ENCODE data around the gene INSR. TPM values are rescaled to one million over a fixed set of nuclear protein-coding genes. Genes with fewer than 3 reads are reported as not detected.

INSR gene
- polyA plus RNA-seq, 4 donors: 23.1 to 28.1 (median 26.4) TPM

DNA sequence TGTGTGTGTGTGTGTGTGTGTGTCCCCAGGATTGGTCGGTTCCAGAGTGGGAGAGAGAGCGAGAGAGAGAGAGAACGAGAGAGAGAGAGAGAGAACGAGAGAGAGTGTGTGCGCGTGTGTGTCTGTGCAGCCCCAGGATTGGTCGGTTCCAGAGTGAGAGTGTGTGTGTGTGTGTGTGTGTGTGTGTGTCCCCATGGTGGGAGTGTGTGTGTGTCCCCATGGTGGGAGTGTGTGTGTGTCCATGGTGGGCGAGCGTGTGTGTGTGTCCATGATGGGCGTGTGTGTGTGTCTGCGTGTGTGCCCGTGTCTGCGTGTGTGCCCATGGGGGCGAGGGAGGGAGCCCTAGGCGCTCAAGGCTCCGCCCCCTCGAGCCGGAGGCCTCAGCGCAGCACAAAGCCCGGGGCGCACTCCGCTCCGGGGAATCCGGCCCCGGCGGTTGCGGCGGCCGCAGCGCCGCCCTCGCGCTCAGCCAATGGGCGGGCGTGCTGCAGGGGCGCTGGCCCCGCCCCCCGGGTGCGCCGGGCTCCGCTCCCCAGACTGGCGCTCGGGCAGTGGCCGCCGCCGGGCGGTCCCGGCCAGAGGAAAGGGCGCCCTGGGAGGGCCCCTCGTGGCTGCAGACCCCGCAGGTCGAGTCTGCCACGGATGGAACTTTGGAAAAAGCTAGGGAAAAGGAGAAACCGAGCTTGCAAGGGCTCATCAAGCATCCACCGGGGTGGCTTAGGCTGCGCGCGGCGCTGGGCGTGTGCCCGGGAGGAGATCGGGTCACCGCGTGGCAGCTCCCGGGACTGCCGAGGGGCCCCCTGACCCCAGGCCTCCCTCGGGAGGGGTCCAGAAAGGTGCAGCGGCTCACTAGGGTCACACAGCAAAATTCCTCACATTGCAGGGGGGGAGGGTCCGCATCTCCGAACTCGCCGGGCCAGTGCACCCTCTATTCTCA, 96.2 kb downstream of the INSR start:
- DNase-seq (ENCODE audit: low read depth in 4 of 4, low spot score in 3 of 4): peak; percentile 89 to 93 (median 90)

DNA sequence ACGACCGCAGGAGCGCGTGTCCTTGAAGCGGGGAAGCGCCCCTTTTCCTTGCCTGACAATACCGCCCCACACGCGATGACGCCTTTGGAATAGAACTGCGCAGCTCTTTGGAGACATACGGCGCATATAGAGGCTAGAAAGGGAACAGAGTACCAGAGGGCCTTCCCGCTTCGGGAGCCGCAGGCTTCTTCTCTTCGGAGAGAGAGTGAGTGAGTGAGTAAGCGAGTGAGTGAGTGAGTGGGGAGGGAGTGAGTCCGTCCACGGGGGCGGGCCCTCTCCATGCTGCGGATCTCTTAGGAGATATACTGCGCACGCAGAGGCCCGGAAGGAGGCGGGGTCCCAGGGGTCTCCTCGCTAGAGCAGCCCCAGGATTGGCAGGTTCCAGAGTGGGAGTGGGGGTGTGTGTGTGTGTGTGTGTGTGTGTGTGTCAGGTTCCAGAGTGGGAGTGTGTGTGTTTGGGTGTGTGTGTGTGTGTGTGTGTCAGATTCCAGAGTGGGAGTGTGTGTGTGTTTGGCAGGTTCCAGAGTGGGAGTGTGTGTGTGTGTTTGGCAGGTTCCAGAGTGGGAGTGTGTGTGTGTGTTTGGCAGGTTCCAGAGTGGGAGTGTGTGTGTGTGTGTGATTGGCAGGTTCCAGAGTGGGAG, 97.0 kb downstream of the INSR start:
- peak; percentile 79 to 88 (median 84) for DNase-seq (ENCODE audit: low read depth in 4 of 4, low spot score in 3 of 4)

DNA sequence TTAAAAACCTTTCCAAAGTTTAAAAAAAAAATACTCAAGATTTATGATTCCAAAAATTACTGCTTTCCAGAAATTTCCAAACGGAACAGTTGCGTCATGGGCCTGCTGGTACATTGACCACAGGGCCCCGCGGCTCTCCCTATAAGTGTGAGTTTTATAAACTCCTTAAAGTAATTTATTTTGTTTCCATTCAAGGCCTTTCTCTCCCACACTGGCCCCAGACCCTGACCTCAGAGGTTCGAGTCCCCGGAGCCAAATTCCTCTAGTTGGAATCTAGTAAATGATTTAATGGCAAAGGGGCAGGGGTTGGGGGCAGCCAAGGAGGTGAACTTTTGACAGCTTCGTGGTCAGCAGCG, 97.5 kb downstream of the INSR start:
- no peak for DNase-seq (ENCODE audit: low read depth in 4 of 4, low spot score in 3 of 4)

DNA sequence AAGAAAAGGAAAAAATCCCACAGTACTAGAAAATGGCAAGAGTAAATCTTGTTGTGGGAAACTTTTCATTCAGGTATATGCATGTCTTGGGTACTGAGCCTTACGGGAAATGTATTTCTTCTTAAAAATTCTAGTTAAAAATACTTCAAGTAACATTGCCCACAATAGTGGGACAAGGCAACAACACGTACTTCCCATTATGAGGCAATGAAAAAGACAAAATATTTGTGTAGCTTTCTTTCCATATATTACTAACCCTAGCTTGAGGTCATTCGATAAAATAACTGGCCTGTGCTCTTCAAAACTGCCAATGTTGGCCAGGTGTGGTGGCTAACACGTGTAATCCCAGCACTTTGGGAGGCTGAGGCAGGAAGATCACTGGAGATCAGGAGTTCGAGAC, 99.2 kb downstream of the INSR start:
- no peak for DNase-seq (ENCODE audit: low read depth in 4 of 4, low spot score in 3 of 4)

DNA sequence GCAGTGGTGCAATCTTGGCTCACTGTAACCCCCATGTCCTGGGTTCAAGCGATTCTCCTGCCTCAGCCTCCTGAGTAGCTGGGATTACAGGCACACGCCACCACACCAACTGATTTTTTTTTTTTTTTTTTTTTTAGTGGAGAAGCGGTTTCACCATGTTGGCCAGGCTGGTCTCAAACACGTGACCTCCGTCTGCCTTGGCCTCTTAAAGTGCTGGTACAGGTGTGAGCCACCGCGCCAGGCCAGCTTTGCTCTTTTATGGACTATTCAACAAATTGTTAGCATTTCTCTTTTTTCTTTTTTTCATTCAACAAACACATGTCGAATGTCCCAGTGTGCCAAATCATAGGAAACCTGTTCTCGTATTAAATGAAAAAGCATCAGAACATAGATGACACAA, 99.6 kb downstream of the INSR start:
- DNase-seq (ENCODE audit: low read depth in 4 of 4, low spot score in 3 of 4): no peak

DNA sequence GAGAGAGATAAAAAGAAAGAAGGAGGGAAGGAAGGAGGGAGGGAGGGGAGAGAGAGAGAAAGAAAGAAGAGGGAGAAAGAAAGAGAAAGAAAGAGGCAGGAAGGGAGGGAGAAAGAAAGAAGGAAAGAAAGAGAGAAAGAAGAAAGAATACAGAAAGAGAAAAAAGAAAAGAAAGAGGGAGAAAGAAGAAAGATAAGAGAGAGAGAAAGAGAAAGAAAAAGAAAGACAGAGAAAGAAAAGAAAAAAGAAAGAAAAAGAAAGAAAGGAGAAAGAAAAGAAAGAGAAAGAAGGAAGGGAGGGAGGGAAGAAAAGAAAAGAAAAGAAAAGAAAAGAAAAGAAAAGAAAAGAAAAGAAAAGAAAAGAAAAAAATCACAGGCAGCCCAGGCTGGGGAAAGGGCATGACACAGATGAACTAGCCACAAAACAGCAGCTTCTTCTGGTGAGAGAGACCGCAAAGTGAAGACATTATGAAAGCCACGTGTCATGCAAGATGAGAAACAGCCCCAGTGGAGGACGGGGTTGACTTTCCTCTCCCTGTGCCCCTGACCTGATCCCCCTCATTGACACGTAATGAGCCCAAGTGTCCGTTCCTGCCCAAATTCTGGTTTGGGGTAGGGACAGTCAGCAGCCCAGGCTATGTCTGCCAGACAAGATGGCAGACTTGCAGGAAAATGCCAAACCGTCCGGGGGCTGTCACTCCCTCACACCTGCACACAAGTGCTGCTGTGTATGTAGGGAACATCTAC, 102.1 kb downstream of the INSR start:
- no peak for DNase-seq (ENCODE audit: low read depth in 4 of 4, low spot score in 3 of 4)

DNA sequence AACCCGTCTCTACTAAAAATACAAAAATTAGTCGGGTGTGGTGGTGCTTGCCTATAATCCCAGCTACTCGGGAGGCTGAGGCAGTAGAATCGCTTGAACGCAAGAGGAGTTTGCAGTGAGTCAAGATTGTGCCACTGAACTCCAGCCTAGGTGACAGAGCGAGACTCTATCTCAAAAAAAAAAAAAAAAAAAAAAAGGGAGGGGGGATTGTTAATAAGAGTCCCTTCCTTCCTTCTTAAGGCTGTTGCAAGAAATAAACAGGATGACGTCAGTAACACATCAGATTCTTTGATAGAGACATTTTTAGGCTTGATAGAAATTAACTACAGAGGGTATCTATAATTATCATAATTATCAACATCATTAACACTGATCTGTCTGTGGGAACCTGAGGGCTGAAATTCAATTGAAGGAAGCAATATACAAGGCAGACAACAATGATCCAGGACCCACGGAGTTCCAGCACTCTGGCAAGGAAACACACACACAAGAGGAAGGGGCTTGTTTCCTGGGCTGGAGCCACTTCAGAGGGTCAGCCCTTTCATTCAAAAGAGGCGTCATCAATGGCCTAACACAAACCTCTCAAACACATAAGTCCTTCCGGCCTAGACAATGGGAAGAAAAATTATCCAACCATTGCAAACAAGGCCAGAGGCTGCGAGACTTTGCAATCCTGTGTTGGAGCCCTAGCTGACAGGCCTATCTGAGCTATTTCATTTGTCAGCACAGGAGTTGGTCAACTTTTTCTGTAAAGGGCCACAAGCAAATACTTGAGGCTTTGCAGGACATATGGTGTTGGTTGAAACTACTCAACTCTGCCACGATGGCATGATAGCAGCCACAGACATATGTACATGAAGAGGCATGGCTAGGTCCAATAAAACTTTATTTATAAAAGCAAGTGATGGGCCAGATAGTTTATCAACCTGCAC, 105.2 kb downstream of the INSR start:
- no peak for DNase-seq (ENCODE audit: low read depth in 4 of 4, low spot score in 3 of 4)

DNA sequence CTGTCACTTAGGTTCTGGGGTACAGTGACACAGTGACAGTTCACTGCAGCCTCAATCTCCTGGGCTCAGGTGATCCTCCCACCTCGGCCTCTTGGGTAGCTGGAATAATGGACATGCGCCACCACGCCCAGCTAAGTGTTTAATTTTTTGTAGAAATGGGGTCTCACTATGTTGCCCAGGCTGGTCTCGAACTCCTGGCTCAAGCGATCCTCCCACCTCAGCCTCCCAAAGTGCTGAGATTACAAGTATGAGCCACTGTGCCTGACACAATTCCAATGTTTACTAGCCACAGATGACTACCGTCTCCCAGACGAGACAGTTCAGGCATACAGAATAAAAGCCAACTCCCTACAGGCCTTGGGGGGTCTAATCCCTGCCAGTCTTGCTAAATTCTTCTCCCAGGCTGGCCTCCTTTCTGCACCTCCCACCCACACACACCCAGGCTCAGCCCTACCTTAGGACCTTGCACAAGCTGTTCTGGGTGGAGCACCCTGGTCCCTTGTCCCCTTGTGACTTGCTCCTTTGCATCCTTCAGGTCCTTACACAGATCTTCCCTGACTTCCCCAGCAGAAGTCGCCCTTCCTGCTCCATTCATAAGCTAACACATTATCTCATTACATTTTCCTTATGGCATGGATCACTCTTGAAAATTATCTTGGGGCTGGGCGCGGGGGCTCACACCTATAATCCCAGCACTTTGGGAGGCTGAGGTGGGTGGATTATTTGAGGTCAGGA, 106.4 kb downstream of the INSR start:
- no peak for DNase-seq (ENCODE audit: low read depth in 4 of 4, low spot score in 3 of 4)

DNA sequence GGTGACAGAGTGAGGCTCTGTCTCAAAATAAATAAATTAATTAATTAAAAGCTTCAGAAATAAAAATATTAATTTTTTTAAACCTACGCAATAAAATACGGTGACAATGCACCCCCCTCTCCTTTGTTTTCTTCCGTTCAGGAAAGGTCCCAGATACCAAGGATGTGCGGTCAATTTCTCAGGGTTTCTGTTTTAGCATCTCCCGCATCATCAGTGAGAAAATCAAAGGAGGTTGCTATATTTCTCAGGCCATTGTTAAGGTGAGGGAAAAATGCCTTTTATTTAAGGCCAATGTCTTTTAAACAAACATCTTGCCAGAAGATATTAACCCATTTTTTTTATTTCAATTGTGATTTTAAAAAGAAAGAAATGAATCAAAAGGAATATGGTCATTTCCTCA, 111.7 kb downstream of the INSR start:
- no peak for DNase-seq (ENCODE audit: low read depth in 4 of 4, low spot score in 3 of 4)

DNA sequence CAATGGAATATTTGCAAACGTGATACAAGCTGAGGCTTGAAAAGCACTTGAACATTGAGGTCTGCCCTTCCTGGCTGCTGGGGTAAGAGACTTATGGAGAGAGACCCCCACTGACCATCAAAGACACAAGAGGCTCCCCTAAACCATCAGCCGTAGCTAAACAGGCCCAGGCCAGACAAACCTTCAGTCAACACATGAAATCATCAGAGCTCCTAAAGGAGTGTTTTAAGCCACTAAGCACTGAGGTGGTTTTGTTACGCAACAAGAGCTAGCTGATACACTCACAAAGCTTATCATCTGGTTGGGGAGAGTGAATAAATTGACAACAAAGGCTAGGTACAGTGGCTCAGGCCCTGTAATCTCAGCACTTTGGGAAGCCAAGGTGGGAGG, 114.3 kb downstream of the INSR start:
- DNase-seq (ENCODE audit: low read depth in 4 of 4, low spot score in 3 of 4): no peak

DNA sequence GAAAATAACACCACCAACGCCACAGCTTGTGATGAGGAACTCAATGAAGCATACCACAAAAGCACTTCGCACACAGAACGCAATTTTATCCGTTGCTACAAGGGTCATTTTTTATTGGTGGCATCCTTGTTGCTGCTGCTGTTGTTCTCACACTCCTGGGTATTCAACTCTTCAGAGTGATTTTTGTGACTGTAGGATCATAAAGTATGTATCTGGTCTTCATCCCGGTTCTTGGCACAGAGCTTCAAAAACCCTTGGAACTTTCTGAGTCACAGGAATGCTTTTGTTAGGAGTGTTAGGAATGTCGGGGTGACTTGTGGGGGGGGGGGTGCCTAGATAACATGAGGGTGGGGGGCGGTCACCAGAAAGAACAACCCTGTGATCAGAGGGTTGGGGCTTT, 116.3 kb downstream of the INSR start:
- DNase-seq (ENCODE audit: low read depth in 4 of 4, low spot score in 3 of 4): no peak

DNA sequence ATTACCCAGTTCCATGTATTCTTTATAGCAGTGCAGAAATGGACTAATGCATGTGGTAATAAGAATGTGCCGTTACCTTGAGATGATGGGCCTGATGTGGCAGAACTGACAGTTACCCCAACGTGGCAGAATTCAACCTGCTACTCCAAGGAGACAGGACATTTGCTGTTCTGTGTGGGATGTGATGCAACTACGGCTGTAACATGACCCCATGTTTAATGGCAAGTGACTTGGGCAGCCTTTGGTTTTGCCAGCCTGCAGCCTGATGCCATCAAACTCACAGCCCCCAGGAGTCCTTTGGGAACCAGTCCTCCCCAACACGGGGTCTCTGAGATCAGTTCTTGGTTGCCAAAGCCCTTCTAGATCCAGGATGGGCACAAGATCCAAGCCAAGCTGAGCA, 117.4 kb downstream of the INSR start:
- no peak for DNase-seq (ENCODE audit: low read depth in 4 of 4, low spot score in 3 of 4)

DNA sequence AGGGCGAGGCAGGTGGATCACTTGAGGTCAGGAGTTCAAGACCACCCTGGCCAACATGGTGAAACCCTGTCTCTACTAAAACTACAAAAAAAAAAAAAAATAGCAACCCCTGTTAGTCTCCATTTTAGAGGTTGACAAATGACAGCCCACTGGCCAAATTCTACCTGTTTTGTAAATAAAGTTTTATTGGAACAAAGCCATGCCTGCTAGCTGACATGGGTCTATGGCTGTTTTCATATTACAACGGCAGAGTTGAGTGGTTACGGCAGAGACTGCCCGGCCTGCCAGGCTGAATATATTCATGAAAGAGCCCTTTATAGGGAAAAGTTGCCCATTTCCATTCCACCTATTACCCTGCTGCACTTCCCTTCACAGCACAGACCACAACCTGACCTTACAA, 121.4 kb downstream of the INSR start:
- no peak for DNase-seq (ENCODE audit: low read depth in 4 of 4, low spot score in 3 of 4)

DNA sequence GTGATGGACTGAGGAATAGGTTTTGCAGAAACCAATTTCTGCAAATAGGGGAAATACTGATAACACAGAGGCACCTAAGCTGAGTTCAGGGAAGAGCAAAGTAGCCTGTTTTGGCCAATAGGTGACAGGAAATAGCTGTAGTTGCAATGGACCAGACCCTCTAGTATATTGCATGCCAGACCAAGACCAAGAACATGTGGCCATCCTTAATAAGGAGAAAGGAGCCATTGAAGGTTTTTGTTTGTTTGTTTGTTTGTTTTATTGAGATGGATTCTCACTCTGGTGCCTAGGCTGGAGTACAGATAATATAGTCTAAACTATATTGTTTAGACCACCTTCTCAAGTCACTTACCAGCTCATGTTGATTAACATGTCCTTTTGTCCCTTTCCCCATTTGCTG, 123.2 kb downstream of the INSR start:
- DNase-seq (ENCODE audit: low read depth in 4 of 4, low spot score in 3 of 4): no peak

DNA sequence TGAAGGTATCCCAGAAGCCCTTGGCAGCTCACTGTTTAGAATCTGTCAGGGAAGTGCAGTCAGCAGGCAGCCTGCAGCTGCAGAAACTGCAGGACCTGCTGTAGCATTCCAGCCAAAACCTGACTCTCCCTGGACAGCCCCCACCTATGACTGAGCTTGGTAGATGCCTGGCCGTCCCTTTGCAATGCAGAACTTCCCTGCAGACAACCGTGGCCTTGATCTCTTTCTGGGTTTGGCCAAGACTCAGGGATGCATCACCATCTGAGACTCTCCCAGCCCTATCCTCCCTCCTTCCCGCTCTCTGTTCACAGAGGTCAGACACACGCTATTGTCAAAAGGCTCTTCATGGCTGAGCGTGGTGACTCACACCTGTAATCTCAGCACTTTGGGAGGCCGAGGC, 125.3 kb downstream of the INSR start:
- no peak for DNase-seq (ENCODE audit: low read depth in 4 of 4, low spot score in 3 of 4)

DNA sequence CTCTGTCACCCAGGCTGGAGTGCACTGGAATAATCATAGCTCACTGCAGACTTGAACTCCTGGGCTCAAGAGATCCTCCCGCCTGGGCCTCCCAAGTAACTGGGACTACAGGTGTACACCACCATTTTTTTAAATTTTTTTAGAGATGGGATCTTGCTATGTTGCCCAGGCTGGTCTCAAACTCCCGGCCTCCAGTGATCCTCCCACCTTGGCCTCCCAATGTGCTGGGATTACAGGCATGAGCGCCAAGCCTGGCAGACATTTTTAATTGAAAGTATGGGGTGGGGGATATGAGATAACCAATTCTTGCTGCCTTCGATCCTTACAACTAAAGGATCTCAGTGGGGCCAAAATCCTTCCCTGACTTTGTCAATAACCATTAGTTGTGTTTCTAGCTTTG, 132.9 kb downstream of the INSR start:
- DNase-seq (ENCODE audit: low read depth in 4 of 4, low spot score in 3 of 4): no peak

DNA sequence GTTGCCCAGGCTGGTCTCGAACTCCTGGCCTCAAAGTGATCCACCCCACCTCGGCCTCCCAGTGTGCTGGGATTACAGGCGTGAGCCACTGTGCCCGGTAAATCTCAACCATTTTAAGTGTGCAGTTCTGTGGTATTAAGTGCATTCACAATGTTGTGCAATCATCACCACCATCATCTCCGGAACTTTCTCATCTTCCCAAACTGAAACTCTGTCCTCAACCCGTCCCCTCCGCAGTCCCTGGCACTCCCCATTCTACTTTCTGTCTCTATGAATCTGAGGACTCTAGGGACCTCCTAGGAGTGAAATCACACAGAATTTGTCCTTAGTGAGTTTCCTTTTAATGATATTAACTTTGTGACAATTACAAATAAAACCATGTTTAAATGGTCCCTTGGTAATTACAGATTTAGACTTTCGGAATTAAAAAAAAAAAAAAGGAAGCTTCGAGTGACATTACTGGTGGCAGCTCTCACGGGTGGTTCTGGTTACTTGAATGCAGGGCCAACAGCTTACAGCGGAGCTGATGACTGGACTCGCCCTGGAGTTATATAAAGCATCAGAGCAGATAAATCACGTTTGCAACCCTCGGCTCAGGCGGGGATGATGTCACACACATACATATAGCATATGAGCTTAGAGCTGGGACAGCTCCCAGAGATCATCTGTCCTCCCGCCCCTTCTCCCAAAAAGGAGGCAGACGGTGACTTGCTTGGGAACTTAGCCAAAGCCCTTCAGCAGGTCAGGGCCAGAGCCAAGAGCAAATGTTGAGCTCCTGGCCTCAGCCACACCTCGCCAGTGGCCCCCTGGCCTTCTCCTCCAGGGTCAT, 134.9 kb downstream of the INSR start:
- peak in 2 of 4 donors; percentile 28 to 31 for DNase-seq (ENCODE audit: low read depth in 4 of 4, low spot score in 3 of 4)

DNA sequence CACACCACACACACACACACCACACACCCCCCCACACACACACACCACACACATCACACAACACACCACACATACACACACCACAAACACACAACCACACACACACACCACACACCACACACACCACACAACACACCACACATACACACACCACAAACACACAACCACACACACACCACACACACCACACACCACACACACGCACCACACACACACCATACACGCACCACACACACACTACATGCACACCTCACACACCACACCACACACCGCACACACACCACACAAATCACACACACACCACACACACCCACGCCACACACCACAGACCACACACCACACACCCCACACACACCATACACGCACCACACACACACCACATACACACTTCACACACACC, 141.2 kb downstream of the INSR start:
- DNase-seq (ENCODE audit: low read depth in 4 of 4, low spot score in 3 of 4): no peak

DNA sequence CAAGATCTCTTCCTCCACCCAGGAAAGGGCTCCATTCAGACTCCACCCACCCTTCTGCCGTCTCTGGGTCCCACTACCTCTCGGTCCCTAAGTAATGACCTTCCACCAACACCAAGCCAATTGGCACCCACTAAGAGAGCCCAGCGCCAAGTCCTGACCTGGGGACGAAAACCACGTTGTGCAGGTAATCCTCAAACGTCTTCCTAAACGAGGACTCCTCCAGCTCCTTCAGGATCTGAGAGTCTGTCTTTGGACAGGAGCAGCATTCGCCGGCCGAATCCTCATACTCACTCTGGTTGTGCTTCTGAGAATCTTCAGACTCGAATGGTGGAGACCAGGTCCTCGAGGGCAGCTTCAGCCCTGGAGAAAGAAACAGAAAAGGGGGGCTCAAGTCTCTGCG, 141.6 kb downstream of the INSR start:
- no peak for DNase-seq (ENCODE audit: low read depth in 4 of 4, low spot score in 3 of 4)

All from right renal pelvis (tissue), 4 donors.